NAMALWA (cell line): Measurements from ENCODE around the gene CACNA2D3.

Experiments used
- DNase-seq: peaks from one replicate; pipeline ENCODE4 v3.0.0-alpha.2; 2015; ENCODE audit warnings: low spot score

The CACNA2D3 gene

DNA sequence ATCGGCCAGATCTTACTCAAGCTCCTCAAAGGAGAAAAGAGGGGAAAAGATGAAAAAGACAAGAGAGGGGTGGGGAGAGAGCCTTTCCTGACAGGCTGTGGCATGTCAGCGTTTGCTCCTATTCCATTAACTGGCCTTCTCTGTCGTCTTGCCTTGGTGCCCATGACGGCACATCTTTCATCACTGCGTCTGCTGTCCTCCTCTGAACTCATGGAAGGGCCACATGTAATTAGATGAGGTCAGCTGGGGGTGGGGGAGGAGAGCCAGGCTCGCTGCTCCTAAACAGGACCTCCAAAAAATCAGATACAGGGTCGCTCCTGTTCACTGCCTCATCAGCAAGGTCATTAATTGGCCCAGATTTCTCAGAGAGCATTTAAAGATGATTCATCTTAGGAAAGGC, 755.8 kb downstream of the CACNA2D3 start:
- DNase-seq: no peak

DNA sequence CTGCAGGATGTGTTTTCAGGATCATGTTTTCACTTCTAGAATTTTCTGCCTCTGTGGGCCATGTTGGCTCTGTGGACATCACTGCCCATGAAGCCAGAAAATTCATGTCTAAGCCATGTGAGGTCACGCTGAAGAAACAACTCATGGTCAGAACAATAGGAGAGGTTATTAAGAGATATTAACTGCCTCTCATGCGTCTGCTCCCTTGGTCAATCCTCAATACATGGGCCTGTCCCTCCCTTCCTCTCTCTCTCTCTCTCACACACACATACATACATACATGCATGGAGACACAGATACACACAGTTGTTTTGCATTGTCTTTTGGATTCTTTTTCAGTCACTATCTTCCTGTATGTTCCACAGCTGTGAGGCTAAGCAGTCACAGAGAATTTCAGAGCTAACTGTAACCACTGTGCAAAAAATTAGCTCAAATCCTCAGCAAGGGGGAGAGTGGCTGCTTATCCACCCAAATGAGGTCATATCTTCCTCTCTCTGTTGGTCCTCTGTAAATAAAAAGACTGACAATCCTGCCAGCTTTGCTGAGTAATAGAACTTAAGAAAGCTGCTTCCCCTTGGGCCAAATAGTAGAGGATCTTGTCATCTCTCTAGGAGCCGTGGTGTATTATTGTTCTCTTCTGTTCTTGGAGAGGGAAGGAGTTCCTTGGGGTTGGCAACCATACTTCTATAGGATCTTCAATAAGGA, 759.9 kb downstream of the CACNA2D3 start:
- no peak for DNase-seq

DNA sequence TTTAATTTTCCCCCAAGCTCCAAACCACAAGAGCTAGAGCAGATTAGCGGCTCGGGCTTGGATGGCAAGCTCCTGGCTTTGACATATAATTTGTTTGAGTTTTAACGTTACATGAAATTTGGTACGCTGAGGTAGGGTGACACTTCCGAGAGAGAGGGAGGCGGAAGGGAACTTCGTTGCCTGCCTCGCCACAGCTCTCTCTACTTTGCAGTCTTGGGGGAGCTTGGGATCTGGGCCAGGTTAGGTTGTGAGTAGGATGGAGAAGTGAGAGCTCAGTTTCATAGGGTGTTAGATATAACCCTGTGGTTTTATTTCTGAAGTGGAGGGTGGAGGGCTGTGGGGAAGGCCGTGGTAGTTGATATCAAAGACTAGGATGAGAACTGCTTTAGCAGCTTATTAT, 765.8 kb downstream of the CACNA2D3 start:
- DNase-seq: no peak

DNA sequence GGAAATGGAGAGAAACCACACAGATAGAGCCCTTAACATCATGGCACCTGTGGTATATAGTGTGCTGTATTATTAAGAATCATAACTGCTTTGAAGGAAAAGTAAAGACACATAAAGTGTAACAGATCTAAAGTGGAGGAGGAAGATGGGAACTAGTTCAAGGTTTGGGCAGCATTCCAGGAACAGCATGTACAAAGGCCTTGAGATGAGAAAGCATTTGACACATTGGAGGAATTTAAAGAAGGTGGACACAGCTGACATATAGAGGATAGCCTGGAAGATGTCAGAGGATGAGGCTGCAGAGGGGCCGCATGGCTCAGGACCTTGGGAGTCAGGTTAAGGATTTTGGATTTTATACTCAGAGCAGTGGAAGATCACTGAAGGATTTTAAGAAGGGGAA, 766.5 kb downstream of the CACNA2D3 start:
- DNase-seq: no peak

DNA sequence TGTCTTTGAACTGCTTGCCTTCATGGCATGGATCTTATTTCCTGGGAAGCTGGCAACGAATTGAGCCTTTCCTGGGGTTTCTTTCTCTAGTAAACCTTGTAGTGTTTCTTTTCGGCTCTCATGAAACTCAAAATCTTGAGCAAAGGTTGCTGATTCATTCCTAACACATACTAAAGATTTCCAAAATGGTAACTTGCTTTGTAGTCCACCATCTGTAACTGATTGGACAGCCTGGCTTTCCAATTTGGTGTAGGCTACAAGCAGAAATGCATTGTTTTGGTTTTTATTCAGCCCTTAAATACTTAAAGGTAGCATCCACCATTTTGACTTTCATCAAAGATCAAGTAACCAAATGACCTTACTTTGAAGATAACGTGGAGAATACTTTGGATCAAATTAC, 767.4 kb downstream of the CACNA2D3 start:
- DNase-seq: no peak

DNA sequence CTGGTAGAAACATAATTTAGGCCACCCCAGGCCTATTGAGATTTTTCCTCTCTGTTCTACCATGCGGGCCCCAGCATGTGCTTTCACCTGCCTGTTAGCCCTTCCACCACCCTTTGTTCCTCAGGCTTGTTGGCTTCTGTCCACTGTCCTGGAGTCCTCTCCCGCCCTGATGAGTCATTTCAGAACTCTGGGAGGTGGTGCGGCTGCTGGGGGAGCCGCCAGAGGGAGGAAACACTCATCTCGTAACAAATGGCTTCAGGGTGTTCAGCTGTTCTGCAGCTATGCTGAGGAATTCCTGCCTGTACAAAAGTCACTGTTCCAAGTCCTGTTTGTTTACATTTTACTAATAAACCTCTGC, 769.2 kb downstream of the CACNA2D3 start:
- DNase-seq: no peak

DNA sequence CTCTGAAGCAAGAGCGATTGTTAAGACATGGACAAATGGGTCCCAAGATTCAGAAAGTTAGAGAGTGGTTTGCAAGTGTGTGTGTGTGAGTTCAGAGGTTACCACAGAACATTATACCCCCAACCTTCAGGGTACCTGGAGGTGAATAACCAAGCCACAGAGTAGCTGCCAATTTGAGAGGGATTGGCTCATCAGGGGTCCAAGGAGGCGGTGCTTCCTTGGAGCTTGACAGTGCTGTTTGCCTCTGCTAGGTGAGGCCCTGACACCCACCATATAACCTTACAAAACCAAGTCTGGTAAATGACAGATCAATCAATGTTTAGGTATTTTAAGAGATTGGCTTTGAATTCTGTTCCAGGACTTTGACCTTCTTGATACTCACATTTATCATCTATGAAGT, 769.8 kb downstream of the CACNA2D3 start:
- no peak for DNase-seq

DNA sequence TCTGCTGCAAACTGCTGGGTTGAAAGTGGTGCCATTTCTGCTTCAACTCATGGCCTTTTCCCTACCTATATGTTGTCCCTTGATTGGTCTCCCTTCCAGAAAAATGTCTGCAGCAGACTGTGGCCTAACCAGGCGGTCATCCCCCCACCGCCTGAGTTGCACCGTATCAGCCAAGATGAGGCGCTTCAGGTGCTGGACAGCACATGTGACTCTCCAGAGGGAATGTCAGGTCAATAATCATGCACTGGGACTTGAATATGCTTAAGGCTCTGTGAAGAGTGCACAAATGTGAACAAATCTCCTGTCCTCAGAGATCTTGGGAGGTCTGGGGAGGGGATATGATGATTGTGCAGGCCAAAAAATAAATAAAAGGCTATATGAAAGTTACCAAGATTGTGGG, 773.3 kb downstream of the CACNA2D3 start:
- DNase-seq: no peak

DNA sequence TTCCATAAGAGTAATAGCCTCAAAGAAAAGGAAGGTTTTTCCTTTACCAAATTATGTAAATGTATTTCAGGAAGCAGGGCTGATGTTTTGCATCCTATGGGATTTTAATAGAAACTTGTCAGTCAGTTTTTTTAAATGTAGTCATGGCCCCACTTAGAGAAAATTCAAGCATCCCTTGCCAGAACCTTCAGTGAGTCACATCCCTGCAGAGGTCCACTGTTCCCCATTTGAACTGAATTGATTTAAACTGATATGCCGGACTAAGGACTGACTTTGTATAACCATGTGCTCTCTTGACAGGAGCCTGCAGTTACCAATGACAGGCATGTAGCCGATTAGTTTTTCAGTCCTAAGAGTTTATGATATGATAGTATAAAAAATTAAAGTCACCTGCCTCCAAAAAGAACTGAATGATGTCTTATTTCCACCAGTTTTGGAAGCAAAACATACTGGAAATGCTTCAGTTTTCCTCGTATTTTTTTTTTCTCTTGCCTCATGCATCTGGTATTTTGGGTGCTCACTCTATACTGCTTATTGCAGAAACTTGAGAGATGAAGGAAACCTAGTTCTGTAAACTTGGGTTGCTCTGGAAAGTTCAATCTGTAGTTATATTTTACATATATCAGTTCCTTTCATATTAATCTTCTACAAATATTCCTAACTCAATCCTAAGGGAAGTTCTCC, 774.8 kb downstream of the CACNA2D3 start:
- no peak for DNase-seq

DNA sequence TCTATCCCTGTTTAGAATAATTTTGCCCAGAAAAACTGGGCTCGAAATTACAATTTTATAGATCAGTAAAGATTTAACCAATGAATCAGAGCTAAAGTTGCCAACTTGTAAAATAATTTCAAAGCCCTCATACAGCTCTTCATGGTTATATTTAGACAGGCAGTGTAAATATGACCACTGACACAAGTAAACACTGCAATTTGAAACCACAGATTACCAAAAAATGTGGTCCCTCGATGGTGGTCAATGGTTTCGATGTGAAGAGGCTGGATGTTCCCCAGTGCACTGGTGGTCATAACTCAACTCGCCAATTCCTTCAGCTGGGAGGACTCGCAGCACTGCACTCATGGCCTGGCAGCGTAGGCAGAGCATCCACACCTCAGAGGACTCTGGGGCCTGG, 776.9 kb downstream of the CACNA2D3 start:
- DNase-seq: no peak

DNA sequence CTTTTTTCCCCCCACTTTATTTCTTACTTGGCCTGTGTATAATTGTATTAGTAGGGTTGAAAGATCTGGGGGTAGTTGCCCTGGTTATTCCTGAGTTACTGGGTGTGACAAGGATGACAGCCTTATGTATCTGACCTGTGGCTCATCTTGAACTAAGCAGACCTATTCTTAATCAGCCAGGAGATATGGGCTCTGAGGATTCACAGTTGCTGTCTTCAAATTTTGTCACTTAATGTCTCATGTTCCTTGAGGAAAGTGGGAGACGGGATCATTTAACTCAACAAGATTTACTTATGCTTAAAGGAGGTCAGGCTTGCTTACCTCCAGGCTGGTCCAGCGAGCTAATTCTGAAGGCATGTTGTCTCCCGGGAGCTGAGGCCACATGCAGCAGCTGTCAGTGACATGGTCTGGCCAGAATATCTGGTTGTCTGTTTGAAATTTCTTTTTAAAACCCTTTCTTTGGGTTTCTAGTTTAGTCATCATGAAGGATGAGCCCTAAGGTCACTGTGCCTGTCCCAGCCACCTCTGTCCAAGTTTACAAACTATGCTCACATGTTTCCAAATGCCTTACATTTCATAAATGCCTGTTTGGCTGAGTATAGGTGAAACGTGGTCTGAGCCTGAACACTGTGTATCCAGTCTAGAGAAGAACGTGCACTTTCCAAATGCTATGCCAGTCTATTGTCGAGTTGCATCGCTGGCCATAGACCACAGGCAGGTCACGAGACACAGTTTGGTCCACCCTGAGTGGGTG, 778.7 kb downstream of the CACNA2D3 start:
- no peak for DNase-seq

DNA sequence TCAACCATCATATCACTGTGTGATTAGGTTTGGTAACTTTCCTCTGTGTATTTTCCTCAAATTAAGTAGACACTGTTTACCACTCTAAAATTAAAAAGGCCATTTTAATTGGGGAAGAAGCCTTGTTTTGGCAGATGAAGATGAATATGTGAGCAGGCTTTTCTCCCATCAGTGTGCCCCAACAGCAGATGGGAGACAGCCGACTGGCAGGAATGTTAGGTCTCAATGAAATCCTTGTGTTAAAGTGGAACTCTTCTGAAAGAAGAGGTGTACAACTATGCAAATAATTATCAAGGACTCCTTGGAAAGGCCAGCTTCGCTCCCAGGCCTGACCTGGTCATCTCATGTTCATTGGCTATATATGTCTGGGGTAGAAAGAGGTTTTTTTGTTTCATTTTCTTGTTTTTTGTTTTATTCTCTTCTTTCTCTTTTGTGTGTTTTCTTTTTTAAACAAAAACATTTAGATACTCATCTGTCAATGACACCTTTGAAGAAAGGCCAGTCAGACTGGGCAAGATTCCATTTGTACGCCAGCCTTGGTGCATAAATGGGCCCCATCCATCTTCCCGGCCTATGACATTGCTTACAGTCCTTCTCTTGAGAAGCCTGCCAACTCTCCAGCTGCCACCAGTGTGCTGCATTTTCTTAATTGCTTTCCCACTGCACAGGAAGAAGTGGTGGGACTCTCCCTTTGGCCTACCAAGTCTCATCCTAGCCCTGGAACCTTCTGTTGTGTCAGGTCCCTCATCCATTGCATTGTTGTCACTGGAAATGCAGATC, 779.7 kb downstream of the CACNA2D3 start:
- no peak for DNase-seq

DNA sequence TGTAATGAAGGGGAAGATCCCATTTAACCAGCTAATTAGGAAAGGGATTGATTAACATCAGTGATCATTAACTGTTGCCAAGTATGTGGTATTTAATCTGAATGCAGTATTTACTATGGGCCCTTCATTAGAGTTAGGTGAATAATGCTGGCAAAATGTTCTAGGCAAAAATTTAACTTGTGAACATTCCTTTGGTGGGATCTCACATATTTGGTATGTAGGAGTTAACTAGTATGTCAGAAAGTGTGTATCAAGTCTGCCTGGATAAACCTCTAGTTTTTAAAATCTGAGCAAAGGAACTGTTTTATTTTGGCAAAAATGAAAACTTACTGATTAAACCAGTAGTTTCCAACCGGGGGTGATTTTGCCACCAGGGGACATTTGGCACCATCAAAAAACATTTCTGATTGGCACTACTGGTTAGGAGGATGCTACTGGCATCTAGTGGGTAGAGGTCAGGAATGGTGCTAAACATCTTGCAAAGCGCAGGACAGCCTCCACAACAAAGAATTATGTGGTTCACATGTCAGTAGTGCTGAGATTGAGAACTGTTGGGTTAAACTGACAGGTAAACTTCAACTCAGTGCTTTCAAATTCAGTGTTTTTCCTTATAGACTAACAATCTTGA, 783.0 kb downstream of the CACNA2D3 start:
- DNase-seq: no peak

DNA sequence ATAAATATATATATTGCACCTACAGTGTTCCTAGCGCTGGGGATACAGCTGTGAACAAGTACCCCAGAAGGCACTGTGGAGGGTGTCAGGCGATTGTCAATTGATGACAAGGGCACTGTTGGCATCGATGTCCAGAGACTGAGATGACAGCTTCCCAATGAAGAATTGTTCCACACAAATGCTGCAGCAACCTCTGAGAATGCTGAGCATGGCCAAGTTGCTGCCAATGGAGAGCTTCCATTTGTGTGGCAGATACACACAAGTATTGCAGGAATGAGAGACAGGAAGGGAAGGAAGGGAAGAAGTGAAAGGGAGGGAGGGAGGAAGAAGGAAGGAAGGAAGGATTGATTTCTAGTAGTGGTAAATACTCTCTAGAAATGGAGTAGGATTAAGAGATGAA, 783.6 kb downstream of the CACNA2D3 start:
- no peak for DNase-seq

DNA sequence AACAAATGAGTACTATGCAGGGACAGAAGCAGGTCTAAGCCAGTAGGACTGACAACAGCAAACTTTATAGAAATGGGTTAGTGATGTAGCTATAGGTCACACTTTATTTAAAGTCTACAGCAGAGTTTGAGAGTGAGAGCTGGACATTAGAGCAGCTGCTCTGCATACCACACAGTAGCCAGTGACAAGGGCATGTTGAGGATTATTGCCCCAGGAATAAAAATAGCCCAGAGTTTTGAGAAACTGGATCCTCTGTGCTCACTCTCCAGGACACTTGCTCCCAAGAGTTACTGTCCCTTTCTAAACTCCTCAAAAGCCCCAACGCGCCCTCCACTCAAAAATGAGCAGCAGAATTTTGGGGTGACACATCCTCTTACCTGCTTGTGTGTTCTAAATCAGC, 784.4 kb downstream of the CACNA2D3 start:
- no peak for DNase-seq

DNA sequence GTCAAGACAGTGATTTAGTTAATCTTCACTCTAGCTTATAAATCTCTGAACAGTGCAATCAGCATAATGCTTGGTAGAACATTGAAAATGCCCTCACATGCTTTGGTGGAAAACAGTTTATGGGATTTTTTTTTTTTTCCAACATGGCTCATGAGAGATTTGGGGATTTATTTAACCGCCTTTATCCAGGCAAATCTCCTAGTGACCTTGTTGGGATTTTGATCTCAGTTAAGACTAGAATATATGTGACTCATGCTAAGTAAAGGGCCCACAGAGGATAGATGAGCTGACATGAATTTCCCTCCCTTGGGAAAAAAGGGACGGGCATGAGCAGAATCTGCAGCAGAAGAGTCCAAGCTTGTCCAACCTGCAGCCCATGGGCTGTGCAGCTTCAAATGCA, 786.8 kb downstream of the CACNA2D3 start:
- no peak for DNase-seq

DNA sequence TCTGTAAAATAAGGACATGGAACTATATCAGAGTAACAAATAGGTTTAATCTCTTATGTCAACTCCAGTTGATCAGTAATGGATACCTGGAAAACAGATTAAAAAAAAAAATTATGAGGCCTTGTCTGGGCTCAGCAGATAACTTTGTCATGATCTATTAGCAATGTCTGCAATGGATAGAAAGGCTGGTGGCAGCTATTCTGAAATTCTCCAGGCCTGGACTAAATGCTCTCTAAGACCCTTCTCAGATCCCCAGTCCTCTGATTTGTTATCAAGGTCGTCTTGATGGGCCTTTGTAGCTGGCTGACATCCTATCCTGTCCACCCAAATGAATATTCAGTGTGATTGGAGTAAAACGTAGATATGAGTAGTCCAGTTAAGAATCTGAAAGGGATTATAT, 791.8 kb downstream of the CACNA2D3 start:
- no peak for DNase-seq

DNA sequence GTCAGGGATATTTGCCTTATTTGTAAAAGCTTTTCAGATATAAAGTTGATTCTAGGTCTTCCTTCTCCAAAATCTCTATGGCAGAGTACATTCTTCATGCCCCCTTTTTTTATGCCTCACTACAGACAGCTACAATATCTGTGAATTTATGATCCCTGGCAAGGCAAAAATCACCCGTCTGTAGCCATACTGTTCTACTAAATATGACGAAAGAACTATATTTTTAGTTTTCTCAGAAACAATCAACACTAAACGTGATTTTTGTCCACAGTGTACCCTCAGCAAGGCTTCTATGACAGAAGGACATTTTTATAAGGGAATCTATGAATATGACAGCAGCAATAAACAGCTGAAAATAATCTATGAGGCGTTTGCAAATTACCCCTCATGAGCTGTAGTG, 792.8 kb downstream of the CACNA2D3 start:
- DNase-seq: no peak

DNA sequence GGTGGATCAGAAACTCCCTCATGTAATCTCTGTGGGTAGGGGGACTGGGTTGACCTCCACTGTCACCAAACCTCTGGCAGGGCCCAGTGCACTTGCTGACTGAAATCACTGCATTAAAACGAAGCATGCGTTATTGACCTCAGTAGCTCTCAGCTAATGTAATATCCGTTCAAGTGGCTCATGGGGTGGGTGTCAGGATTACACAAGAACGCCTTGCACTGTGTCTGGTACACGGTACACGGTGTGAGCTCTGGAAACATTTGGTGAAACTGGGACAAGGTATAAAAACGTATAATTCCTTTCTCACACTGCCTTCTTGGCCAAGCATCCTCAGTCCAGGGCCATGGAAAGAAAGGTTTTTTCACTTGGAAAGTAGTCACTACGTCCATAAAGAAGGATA, 793.6 kb downstream of the CACNA2D3 start:
- DNase-seq: no peak

DNA sequence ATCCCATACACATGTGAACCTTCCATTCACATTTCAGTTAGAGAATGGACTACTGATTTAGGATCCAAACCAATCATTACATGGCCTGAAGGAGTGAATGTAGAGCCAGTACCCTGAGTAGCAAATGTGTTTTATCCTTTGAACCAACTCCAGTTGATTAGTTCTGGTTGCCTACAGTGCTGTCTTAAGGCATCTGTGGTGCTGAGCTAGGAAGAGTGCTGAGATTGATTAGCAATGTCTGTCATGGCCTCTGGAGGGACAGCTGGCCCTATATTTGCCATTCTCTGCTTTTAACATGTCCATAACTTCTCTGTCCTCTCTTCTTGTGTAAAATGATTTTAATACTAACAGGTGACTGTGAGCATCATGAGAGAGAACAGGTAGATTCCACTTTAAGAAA, 794.4 kb downstream of the CACNA2D3 start:
- DNase-seq: no peak

DNA sequence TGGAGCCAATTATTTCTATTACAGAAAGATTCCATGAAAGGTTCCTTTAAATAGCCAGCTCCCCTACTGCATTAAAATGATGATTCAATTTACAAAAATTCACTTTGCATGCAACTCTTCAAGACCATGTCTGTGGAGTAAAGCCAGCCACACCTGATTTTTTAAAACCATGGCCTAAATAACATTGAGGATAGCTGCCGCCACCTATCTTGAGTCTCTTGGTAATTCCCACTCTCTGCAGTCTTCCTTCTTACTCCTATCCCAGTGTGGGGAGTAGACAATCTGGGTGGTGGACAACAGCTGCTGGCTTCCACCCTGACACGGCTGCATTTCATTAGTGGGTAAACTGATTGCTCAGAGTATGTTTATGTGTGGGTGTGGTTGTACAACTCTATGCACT, 794.8 kb downstream of the CACNA2D3 start:
- no peak for DNase-seq

DNA sequence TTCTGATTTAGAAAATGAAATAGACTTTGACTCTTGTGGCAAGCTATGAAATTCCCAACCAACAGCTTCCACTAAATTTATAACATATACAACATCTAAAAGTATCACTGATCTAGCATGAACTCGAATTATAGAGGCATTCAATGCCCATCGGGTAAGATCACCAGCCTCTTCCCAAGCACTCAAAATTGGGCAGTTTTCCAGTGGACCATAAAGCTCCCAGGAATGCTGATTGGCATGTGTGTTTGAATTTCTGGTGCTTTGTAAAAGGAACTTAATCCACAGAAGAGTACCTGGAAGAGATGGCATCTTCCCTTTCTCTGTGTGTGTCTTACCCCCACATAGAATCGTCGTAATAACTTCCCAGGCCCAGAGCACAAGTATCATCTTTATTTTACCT, 795.5 kb downstream of the CACNA2D3 start:
- DNase-seq: no peak
